ENCODE results near the gene CTNNB1. TPM values are rescaled to one million over a fixed set of nuclear protein-coding genes. Genes with fewer than 3 reads are reported as not detected.

CTNNB1 gene
- total and polyA plus RNA-seq, 2 of the 8 experiments (the other 6 are each of a cell fraction or from before 2014, with no cell fraction given), result 356 to 579 TPM

DNA sequence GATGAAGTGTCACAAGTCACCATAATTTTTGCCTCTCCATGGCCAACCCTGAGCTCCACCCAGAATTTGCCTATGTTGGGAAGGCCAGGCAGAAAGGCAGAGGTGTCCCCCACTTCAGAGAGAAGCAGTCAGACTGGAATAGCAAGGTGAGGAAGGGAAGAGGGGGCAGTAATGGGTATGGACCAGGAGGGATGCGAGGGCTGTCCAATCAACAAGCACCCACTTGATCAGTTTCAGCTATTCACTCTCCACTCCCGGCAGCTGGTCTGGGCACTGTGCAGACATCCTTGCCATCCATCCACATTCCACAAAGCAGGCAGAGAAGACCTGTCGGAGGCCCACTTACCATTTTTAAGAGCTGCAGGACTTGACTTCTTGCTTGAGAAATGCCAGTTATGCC lies 43.5 kb upstream of the CTNNB1 start:
- no peak overlapping the region for H3K9ac ChIP-seq (replicated peaks in 1 of 4; ENCODE audit: extremely low read depth in 1 of 4, low read depth in 3 of 4, low read length in 3 of 4)
- H2BK120ac ChIP-seq (replicated peaks; ENCODE audit: low read depth, low read length), result no peak overlapping the region
- DNase-seq (ENCODE audit: low read depth in 1 of 2, low spot score in 2 of 2) (no peak), FAIRE-seq (no peak)
- no peak overlapping the region for H4K91ac ChIP-seq (replicated peaks; ENCODE audit: insufficient read length, low read length)
- no peak overlapping the region for H3K4me2 ChIP-seq (ENCODE audit: insufficient read depth in 1 of 2, low read depth in 2 of 2, low read length in 2 of 2)
- no peak overlapping the region for H3K23ac ChIP-seq (ENCODE audit: insufficient read length)
- no peak overlapping the region for H2BK20ac ChIP-seq (ENCODE audit: low read length)
- H3K4ac ChIP-seq (replicated peaks; ENCODE audit: insufficient read length, low read depth, low read length), result no peak overlapping the region
- H3K4me3 ChIP-seq (ENCODE audit: extremely low read depth in 1 of 4, insufficient read depth in 2 of 4, low read depth in 3 of 4, low read length in 4 of 4), result no peak overlapping the region
- H2BK12ac ChIP-seq (ENCODE audit: low read depth, low read length), result peak overlapping the region; percentile 62; the same call in 1 of the 2 replicates
- H3K27ac ChIP-seq (ENCODE audit: low read depth, low read length), result no peak overlapping the region
- no peak overlapping the region for H3K14ac ChIP-seq (ENCODE audit: insufficient read length)
- peaks cover 0 to 9% (median 5%) of the 10 kb centered on the region in 4 experiments; a peak in 3 of 7 replicates for H3K4me1 ChIP-seq (replicated peaks in 1 of 4; ENCODE audit: control insufficient read depth in 3 of 4, insufficient read depth in 4 of 4, low read length in 3 of 4)
- H3K79me2 ChIP-seq (ENCODE audit: control insufficient read depth in 1 of 2, insufficient read depth in 2 of 2, low read length in 2 of 2), result no peaks in the 10 kb centered on the region
- H2AK5ac ChIP-seq (ENCODE audit: low read depth, low read length), result no peak overlapping the region
- ChIA-PET POLR2A (ENCODE audit: partially characterized antibody) (interaction anchor here (0.6 to 1.3 kb wide), 3 partner anchors 14 to 203 kb away, joined by 3 to 4 read pairs (median 3); partner anchors contain the start of gene CTNNB1), CTCF (ENCODE audit: partially characterized antibody) (interaction anchor here (0.6 to 1.5 kb wide), 6 partner anchors 26 to 436 kb away, joined by 3 to 4 read pairs (median 3); partner anchors contain the start of gene CTNNB1)
- H3K18ac ChIP-seq (ENCODE audit: extremely low read depth, low read length), result no peak overlapping the region
- no peak overlapping the region for H3K56ac ChIP-seq (replicated peaks; ENCODE audit: insufficient read length, low read depth, low read length)
- H2BK5ac ChIP-seq (ENCODE audit: low read depth, low read length), result no peak overlapping the region
- TF ChIP-seq, protein P1, sequence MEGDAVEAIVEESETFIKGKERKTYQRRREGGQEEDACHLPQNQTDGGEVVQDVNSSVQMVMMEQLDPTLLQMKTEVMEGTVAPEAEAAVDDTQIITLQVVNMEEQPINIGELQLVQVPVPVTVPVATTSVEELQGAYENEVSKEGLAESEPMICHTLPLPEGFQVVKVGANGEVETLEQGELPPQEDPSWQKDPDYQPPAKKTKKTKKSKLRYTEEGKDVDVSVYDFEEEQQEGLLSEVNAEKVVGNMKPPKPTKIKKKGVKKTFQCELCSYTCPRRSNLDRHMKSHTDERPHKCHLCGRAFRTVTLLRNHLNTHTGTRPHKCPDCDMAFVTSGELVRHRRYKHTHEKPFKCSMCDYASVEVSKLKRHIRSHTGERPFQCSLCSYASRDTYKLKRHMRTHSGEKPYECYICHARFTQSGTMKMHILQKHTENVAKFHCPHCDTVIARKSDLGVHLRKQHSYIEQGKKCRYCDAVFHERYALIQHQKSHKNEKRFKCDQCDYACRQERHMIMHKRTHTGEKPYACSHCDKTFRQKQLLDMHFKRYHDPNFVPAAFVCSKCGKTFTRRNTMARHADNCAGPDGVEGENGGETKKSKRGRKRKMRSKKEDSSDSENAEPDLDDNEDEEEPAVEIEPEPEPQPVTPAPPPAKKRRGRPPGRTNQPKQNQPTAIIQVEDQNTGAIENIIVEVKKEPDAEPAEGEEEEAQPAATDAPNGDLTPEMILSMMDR (IDR thresholded peaks at IDR 0.05; ENCODE audit: control extremely low read depth in 1 of 3, insufficient read depth in 1 of 3, low read depth in 1 of 3, low read length in 3 of 3), result no peak
- TF ChIP-seq KDM1A (IDR thresholded peaks at IDR 0.05; ENCODE audit: borderline replicate concordance, low read length), result no peak
- no peaks in the 10 kb centered on the region for H4K20me1 ChIP-seq (replicated peaks in 1 of 2; ENCODE audit: control insufficient read depth in 1 of 2, insufficient read depth in 2 of 2, low read length in 2 of 2)
- WGBS, 2 experiments (ENCODE audit: extremely low coverage in 1 of 2, insufficient coverage in 1 of 2, insufficient read length in 1 of 2, insufficient replicate concordance in 2 of 2, low coverage in 1 of 2, low lambda C conversion rate in 2 of 2, missing lambda C conversion rate in 1 of 2), result 88% methylated on average over 3 of the region's 3 CpGs; no CpG with 5 or more reads in 1 of the 2 experiments
- no peaks in the 10 kb centered on the region for H3K79me1 ChIP-seq (ENCODE audit: low read depth, low read length)
- H2BK15ac ChIP-seq (ENCODE audit: low read length), result no peak overlapping the region
- H3K27me3 ChIP-seq (replicated peaks in 1 of 4; ENCODE audit: control insufficient read depth in 3 of 4, extremely low read depth in 1 of 4, insufficient read depth in 3 of 4, low read length in 3 of 4), result no peaks in the 10 kb centered on the region
- H3K36me3 ChIP-seq (ENCODE audit: control insufficient read depth in 2 of 4, insufficient read depth in 4 of 4, low read length in 3 of 4), result no peaks in the 10 kb centered on the region
- H3K23me2 ChIP-seq (ENCODE audit: low read depth, low read length), result no peaks in the 10 kb centered on the region
- no peaks in the 10 kb centered on the region for H3K9me3 ChIP-seq (ENCODE audit: insufficient read depth in 2 of 2, low read depth in 1 of 2, low read length in 1 of 2)
- no peak overlapping the region for H4K8ac ChIP-seq (ENCODE audit: extremely low read depth, insufficient read depth, low read length)
- no peak overlapping the region for H2AFZ ChIP-seq (ENCODE audit: low read length)
- H4K5ac ChIP-seq (ENCODE audit: insufficient read length, low read depth, low read length), result no peak overlapping the region

All from H1 (cell line).